NCI-H1436 (cell line): Measurements from ENCODE around the gene BCL7A.
A peak's percentile ranks its signal among the peaks of the same experiment; 100 is the strongest.
"Not testable (repeated sequence)": the region's sequence is repeated elsewhere in the genome, so short reads cannot be mapped to it uniquely, and the experiment has no call there.

Experiments
- DNase-seq: peaks from one replicate; lab custom pipeline; 2025; lab: John Stamatoyannopoulos, UW

Gene BCL7A

GRCh38 chr12:122054842-122055520, 33.3 kb downstream of the BCL7A start:
- DNase-seq: no peak

- not testable (repeated sequence) for DNase-seq
These were observed 34.7 kb downstream of the BCL7A start for GRCh38 chr12:122056406-122056805.

- no peak for DNase-seq
These were observed 35.5 kb downstream of the BCL7A start for GRCh38 chr12:122057007-122057735.

- DNase-seq: no peak
These were observed 36.1 kb downstream of the BCL7A start for GRCh38 chr12:122057769-122058168.

GRCh38 chr12:122058549-122059149, 37.0 kb downstream of the BCL7A start:
- no peak for DNase-seq

- no peak for DNase-seq
These were observed 37.7 kb downstream of the BCL7A start for GRCh38 chr12:122059203-122059960.

- DNase-seq: no peak
These were observed 38.4 kb downstream of the BCL7A start for GRCh38 chr12:122060081-122060501.

GRCh38 chr12:122061253-122061652, 39.6 kb downstream of the BCL7A start:
- no peak for DNase-seq

- no peak for DNase-seq
These were observed 41.4 kb downstream of the BCL7A start for GRCh38 chr12:122062832-122063693.

GRCh38 chr12:122063694-122064024, 42.0 kb downstream of the BCL7A start:
- DNase-seq: no peak

GRCh38 chr12:122064025-122064777, 42.5 kb downstream of the BCL7A start:
- peak; percentile 78 for DNase-seq

GRCh38 chr12:122064780-122065588, 43.3 kb downstream of the BCL7A start:
- peak; percentile 57 for DNase-seq

GRCh38 chr12:122067548-122067947, 45.9 kb downstream of the BCL7A start:
- no peak for DNase-seq

- DNase-seq: no peak
These were observed 46.3 kb downstream of the BCL7A start for GRCh38 chr12:122067966-122068365.

- no peak for DNase-seq
These were observed 50.6 kb downstream of the BCL7A start for GRCh38 chr12:122072031-122072970.

GRCh38 chr12:122073815-122074214, 52.1 kb downstream of the BCL7A start:
- DNase-seq: no peak

- DNase-seq: no peak
These were observed 55.2 kb downstream of the BCL7A start for GRCh38 chr12:122076743-122077495.
